ENCODE results near the gene NAALAD2.

The NAALAD2 gene

GRCh38 chr11:90241414-90241813 lies 107.0 kb downstream of the NAALAD2 start:
- no peak for TF ChIP-seq CTCF (IDR thresholded peaks at IDR 0.05)
- Mint-ChIP-seq H3K4me3 (peak overlapping the region; percentile 35), H3K36me3 (ENCODE audit: low read depth) (no peaks in the 10 kb centered on the region), H3K4me1 (peaks cover 38% of the 10 kb centered on the region), H3K27me3 (ENCODE audit: low read depth, poor library complexity) (no peaks in the 10 kb centered on the region), H3K9me3 (peaks cover 16% of the 10 kb centered on the region), H3K27ac (no peak overlapping the region)
- no peak for DNase-seq

Measured in nephron progenitor cell (in vitro differentiated cells).